Loucy (cell line): Measurements from ENCODE around the gene DGAT2.

Experiments used
- H2AFZ ChIP-seq: fragments of 200-600 bp; sonication (generic); 2 replicates; pipeline ENCODE4 v1.6.0; 2016; ENCODE audit warnings: antibody characterized with exemption, mild to moderate bottlenecking, low read length, moderate library complexity
- H3F3A ChIP-seq: fragments of 200-600 bp; 2 replicates; pipeline ENCODE4 v1.6.0; 2016; ENCODE audit warnings: antibody characterized with exemption, low read depth, mild to moderate bottlenecking
- H3K27me3 ChIP-seq: fragments of 200-600 bp; sonication (generic); 2 replicates; pipeline ENCODE4 v1.6.1; 2014; ENCODE audit warnings: low read length, mild to moderate bottlenecking; ENCODE audit not compliant: insufficient read depth, poor library complexity, severe bottlenecking
- H3K36me3 ChIP-seq: fragments of 200-600 bp; sonication (generic); 2 replicates; pipeline ENCODE4 v1.6.1; 2016; ENCODE audit warnings: low read length; ENCODE audit not compliant: insufficient read depth
- H3K4me1 ChIP-seq: fragments of 200-600 bp; sonication (generic); 2 replicates; pipeline ENCODE4 v1.5.1; 2014; ENCODE audit warnings: low read length, mild to moderate bottlenecking; ENCODE audit not compliant: insufficient read depth, poor library complexity, severe bottlenecking
- H3K4me2 ChIP-seq: fragments of 200-600 bp; sonication (generic); 2 replicates; pipeline ENCODE4 v1.6.0; 2014; ENCODE audit warnings: antibody characterized with exemption, low read length, low read depth, mild to moderate bottlenecking; ENCODE audit not compliant: poor library complexity, severe bottlenecking
- H3K4me3 ChIP-seq: fragments of 200-600 bp; sonication (generic); 2 replicates; pipeline ENCODE4 v1.5.1; 2014; ENCODE audit warnings: low read length, mild to moderate bottlenecking, mixed read lengths; ENCODE audit not compliant: poor library complexity, severe bottlenecking
- H3K79me2 ChIP-seq: fragments of 200-600 bp; sonication (generic); 2 replicates; pipeline ENCODE4 v1.6.1; 2014; ENCODE audit warnings: low read length; ENCODE audit not compliant: insufficient read depth
- H3K9ac ChIP-seq: fragments of 200-600 bp; sonication (generic); 2 replicates; pipeline ENCODE4 v1.6.0; 2014; ENCODE audit warnings: mild to moderate bottlenecking, low read depth, low read length, moderate library complexity; ENCODE audit not compliant: poor library complexity, severe bottlenecking
- H3K9me2 ChIP-seq: fragments of 200-600 bp; sonication (generic); replicated peaks from 2 replicates; pipeline ENCODE4 v1.6.1; 2016; ENCODE audit warnings: low read depth, low read length, mixed read lengths
- H3K9me3 ChIP-seq: fragments of 200-600 bp; sonication (generic); 2 replicates; pipeline ENCODE4 v1.6.1; 2014; ENCODE audit warnings: mild to moderate bottlenecking, antibody characterized with exemption, low read length, low read depth; ENCODE audit not compliant: insufficient read depth
- H4K20me1 ChIP-seq: fragments of 200-600 bp; sonication (generic); 2 replicates; pipeline ENCODE4 v1.6.0; 2014; ENCODE audit warnings: antibody characterized with exemption, low read length, mild to moderate bottlenecking; ENCODE audit not compliant: insufficient read depth, poor library complexity, severe bottlenecking
- CTCF ChIP-seq: fragments of 200-600 bp; sonication (generic); conservative IDR thresholded peaks from 2 replicates; pipeline ENCODE4 v1.5.1; 2014; ENCODE audit warnings: mild to moderate bottlenecking, antibody characterized with exemption, low read length
- EZH2phosphoT487 ChIP-seq: fragments of 200-600 bp; IDR thresholded peaks from 2 replicates; pipeline ENCODE4 v1.6.1; 2018; ENCODE audit warnings: antibody characterized with exemption, mild to moderate bottlenecking, moderate library complexity, borderline replicate concordance

DGAT2 gene

DNA sequence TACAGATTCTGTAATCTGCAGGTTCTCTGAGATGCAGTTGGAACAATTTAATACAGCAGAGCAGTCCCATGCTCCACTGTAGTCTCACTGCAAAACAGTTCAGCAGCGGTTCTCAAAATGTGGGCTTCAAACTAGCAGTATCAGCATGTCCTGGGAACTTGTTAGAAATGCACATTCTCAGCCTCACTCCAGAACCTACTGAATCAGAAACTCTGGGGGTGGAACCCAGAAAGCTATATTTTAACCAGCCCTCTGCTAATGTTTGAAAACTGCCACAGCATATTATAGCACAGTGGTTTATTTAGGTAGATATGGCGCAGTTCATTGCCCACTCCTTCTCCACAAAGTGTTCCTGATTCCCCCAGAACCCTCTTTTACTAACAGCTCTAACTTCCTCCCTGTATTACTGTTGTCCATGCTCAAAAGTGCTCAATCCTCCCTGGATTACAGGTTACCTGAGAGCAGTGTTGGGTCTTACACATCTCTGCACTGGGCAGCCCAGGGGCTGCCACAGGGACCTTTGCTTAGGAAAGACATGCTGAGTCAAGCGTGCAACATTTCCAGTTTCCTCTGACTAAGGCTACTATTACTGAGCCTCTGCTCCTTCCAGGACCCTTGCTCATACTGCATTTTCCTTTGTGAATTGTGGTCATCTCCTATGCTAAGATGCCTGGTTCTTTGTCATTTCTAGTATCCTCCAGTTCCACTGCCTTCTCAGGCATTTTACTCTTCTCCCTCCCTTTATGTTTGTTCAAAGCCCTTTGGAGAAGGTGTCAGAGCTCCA is 7.7 kb upstream of the DGAT2 start:
- Histone ChIP-seq H3K4me3 (no peak overlapping the region), H2AFZ (no peak overlapping the region), H3K9ac (no peak overlapping the region), H3K36me3 (no peaks in the 10 kb centered on the region), H3K9me2 (no peaks in the 10 kb centered on the region), H3F3A (no peaks in the 10 kb centered on the region), H3K4me2 (no peak overlapping the region), H4K20me1 (no peaks in the 10 kb centered on the region), H3K4me1 (no peaks in the 10 kb centered on the region), H3K9me3 (no peaks in the 10 kb centered on the region), H3K27me3 (no peaks in the 10 kb centered on the region), H3K79me2 (no peaks in the 10 kb centered on the region)
- TF ChIP-seq EZH2phosphoT487 (no peak), CTCF (no peak)

DNA sequence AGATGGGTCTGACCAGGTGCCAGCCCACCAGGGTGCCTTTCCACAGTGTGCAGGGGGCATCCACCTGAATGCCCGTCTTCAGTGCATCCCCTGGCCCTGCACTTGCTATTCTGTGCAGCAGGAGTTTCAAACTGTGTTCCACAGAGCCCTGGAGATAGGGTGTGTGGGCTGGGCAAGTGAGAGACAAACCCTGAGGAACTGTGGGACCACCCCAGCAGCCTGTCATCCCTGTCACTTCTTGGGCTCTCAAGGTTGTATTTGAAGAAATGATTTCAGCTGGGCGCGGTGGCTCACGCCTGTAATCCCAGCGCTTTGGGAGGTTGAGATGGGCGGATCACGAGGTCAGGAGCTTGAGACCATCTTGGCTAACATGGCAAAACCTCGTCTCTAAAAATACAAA is 6.4 kb upstream of the DGAT2 start:
- no peak overlapping the region for H3K4me3 ChIP-seq
- no peaks in the 10 kb centered on the region for H3K36me3 ChIP-seq
- H3K27me3 ChIP-seq, result no peaks in the 10 kb centered on the region
- H3K9me3 ChIP-seq, result no peaks in the 10 kb centered on the region
- no peaks in the 10 kb centered on the region for H3K4me1 ChIP-seq
- no peak overlapping the region for H2AFZ ChIP-seq
- no peaks in the 10 kb centered on the region for H4K20me1 ChIP-seq
- no peaks in the 10 kb centered on the region for H3F3A ChIP-seq
- H3K79me2 ChIP-seq, result no peaks in the 10 kb centered on the region
- H3K9me2 ChIP-seq, result no peaks in the 10 kb centered on the region
- TF ChIP-seq CTCF (no peak), EZH2phosphoT487 (no peak)
- H3K4me2 ChIP-seq, result no peak overlapping the region
- no peak overlapping the region for H3K9ac ChIP-seq

- no peaks in the 10 kb centered on the region for H3K27me3 ChIP-seq
- no peak overlapping the region for H3K4me3 ChIP-seq
- no peaks in the 10 kb centered on the region for H3K36me3 ChIP-seq
- no peaks in the 10 kb centered on the region for H4K20me1 ChIP-seq
- no peaks in the 10 kb centered on the region for H3K9me2 ChIP-seq
- no peak for TF ChIP-seq EZH2phosphoT487
- no peak for TF ChIP-seq CTCF
- no peak overlapping the region for H2AFZ ChIP-seq
- H3K4me2 ChIP-seq, result no peak overlapping the region
- H3K4me1 ChIP-seq, result peaks cover 4% of the 10 kb centered on the region
- H3K79me2 ChIP-seq, result no peaks in the 10 kb centered on the region
- no peak overlapping the region for H3K9ac ChIP-seq
- H3K9me3 ChIP-seq, result no peaks in the 10 kb centered on the region
- H3F3A ChIP-seq, result no peaks in the 10 kb centered on the region
Measured at GRCh38 chr11:75762885-75763284, 5.7 kb upstream of the DGAT2 start.
